ENCODE results near the gene DPYSL5. TPM values are rescaled to one million over a fixed set of nuclear protein-coding genes. Genes with fewer than 3 reads are reported as not detected.

The DPYSL5 gene
- total and polyA plus RNA-seq, 4 donors = not detected

DNA sequence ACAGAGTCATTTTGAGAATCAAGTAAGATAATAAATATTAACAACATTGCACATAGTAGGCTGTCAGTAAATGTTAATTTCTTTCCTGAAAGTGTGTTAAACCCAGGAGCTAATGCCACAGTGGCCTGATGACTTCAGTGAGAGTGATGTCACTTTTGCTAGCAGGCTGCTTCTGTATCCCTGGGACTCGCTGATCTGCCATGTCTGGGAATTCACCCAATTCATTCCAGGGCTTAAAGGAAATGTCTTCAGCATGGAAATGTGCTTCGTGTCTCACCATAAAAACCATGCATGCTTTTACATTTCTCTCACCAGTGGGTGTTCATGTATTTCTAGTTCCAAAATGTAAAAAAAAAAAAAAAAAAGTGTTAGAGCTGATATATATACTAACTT, 65.7 kb downstream of the DPYSL5 start:
- H3K4me3 ChIP-seq (ENCODE audit: low read depth in 1 of 3, low read length in 3 of 3) = no peak overlapping the region
- 66% methylated on average over 2 of the region's 2 CpGs for WGBS
- H3K9me3 ChIP-seq (ENCODE audit: control insufficient read depth in 4 of 4, low read length in 3 of 4) = no peaks in the 10 kb centered on the region
- H3K36me3 ChIP-seq (ENCODE audit: control insufficient read depth in 4 of 4, insufficient read depth in 3 of 4, low read depth in 1 of 4, low read length in 3 of 4) = no peaks in the 10 kb centered on the region
- no peaks in the 10 kb centered on the region for H3K4me1 ChIP-seq (ENCODE audit: control insufficient read depth in 4 of 4, insufficient read depth in 4 of 4, low read length in 3 of 4)
- TF ChIP-seq RAD21 (IDR thresholded peaks at IDR 0.05) = no peak
- TF ChIP-seq FOXA1 (IDR thresholded peaks at IDR 0.05) = no peak
- TF ChIP-seq YY1 (IDR thresholded peaks at IDR 0.05) = no peak
- TF ChIP-seq, protein P1, sequence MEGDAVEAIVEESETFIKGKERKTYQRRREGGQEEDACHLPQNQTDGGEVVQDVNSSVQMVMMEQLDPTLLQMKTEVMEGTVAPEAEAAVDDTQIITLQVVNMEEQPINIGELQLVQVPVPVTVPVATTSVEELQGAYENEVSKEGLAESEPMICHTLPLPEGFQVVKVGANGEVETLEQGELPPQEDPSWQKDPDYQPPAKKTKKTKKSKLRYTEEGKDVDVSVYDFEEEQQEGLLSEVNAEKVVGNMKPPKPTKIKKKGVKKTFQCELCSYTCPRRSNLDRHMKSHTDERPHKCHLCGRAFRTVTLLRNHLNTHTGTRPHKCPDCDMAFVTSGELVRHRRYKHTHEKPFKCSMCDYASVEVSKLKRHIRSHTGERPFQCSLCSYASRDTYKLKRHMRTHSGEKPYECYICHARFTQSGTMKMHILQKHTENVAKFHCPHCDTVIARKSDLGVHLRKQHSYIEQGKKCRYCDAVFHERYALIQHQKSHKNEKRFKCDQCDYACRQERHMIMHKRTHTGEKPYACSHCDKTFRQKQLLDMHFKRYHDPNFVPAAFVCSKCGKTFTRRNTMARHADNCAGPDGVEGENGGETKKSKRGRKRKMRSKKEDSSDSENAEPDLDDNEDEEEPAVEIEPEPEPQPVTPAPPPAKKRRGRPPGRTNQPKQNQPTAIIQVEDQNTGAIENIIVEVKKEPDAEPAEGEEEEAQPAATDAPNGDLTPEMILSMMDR (IDR thresholded peaks at IDR 0.05; ENCODE audit: low read depth, low read length, missing input control) = no peak
- TF ChIP-seq, protein P2, sequence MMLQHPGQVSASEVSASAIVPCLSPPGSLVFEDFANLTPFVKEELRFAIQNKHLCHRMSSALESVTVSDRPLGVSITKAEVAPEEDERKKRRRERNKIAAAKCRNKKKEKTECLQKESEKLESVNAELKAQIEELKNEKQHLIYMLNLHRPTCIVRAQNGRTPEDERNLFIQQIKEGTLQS (IDR thresholded peaks at IDR 0.05) = no peak
- TF ChIP-seq, protein P3, sequence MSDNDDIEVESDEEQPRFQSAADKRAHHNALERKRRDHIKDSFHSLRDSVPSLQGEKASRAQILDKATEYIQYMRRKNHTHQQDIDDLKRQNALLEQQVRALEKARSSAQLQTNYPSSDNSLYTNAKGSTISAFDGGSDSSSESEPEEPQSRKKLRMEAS (IDR thresholded peaks at IDR 0.05) = no peak
- TF ChIP-seq, protein P4, sequence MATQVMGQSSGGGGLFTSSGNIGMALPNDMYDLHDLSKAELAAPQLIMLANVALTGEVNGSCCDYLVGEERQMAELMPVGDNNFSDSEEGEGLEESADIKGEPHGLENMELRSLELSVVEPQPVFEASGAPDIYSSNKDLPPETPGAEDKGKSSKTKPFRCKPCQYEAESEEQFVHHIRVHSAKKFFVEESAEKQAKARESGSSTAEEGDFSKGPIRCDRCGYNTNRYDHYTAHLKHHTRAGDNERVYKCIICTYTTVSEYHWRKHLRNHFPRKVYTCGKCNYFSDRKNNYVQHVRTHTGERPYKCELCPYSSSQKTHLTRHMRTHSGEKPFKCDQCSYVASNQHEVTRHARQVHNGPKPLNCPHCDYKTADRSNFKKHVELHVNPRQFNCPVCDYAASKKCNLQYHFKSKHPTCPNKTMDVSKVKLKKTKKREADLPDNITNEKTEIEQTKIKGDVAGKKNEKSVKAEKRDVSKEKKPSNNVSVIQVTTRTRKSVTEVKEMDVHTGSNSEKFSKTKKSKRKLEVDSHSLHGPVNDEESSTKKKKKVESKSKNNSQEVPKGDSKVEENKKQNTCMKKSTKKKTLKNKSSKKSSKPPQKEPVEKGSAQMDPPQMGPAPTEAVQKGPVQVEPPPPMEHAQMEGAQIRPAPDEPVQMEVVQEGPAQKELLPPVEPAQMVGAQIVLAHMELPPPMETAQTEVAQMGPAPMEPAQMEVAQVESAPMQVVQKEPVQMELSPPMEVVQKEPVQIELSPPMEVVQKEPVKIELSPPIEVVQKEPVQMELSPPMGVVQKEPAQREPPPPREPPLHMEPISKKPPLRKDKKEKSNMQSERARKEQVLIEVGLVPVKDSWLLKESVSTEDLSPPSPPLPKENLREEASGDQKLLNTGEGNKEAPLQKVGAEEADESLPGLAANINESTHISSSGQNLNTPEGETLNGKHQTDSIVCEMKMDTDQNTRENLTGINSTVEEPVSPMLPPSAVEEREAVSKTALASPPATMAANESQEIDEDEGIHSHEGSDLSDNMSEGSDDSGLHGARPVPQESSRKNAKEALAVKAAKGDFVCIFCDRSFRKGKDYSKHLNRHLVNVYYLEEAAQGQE (IDR thresholded peaks at IDR 0.05) = no peak
- no peak for TF ChIP-seq JUND (IDR thresholded peaks at IDR 0.05)
- TF ChIP-seq NR2F2 (IDR thresholded peaks at IDR 0.05) = no peak
- TF ChIP-seq TAF1 (conservative IDR thresholded peaks at IDR 0.05) = no peak
- TF ChIP-seq HNF4A (conservative IDR thresholded peaks at IDR 0.05) = no peak
- no peak for TF ChIP-seq HNF4G (IDR thresholded peaks at IDR 0.05)
- TF ChIP-seq, protein P5, sequence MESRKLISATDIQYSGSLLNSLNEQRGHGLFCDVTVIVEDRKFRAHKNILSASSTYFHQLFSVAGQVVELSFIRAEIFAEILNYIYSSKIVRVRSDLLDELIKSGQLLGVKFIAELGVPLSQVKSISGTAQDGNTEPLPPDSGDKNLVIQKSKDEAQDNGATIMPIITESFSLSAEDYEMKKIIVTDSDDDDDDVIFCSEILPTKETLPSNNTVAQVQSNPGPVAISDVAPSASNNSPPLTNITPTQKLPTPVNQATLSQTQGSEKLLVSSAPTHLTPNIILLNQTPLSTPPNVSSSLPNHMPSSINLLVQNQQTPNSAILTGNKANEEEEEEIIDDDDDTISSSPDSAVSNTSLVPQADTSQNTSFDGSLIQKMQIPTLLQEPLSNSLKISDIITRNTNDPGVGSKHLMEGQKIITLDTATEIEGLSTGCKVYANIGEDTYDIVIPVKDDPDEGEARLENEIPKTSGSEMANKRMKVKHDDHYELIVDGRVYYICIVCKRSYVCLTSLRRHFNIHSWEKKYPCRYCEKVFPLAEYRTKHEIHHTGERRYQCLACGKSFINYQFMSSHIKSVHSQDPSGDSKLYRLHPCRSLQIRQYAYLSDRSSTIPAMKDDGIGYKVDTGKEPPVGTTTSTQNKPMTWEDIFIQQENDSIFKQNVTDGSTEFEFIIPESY (IDR thresholded peaks at IDR 0.05) = no peak
- TF ChIP-seq EGR1 (IDR thresholded peaks at IDR 0.05; ENCODE audit: low read depth in 2 of 2) = no peak
- no peak for TF ChIP-seq RXRA (IDR thresholded peaks at IDR 0.05)
- no peak for TF ChIP-seq SP1 (IDR thresholded peaks at IDR 0.05)
- TF ChIP-seq FOXA2 (IDR thresholded peaks at IDR 0.05) = no peak
- H3K27ac ChIP-seq (ENCODE audit: low read depth in 1 of 2, low read length in 2 of 2) = no peak overlapping the region
- DNase-seq (ENCODE audit: low spot score) = no peak
- H3K9ac ChIP-seq (ENCODE audit: low read depth in 1 of 2, low read length in 2 of 2) = no peak overlapping the region
- H3K27me3 ChIP-seq (ENCODE audit: control insufficient read depth in 4 of 4, insufficient read depth in 4 of 4, low read length in 3 of 4) = peaks cover 0 to 10% (median 0%) of the 10 kb centered on the region in 4 donors

Data from liver (tissue), 9 donors.